NCI-H2227 (cell line): ENCODE results near the gene RALGPS1.
"Not testable (repeated sequence)": the region's sequence is repeated elsewhere in the genome, so short reads cannot be mapped to it uniquely, and the experiment has no call there.

Source experiments
- DNase-seq: peaks from one replicate; lab custom pipeline; 2025; ENCODE audit not compliant: unreplicated experiment; lab: John Stamatoyannopoulos, UW

Gene RALGPS1

GRCh38 chr9:126986506-126986951, 71.9 kb downstream of the RALGPS1 start:
- no peak for DNase-seq

DNA sequence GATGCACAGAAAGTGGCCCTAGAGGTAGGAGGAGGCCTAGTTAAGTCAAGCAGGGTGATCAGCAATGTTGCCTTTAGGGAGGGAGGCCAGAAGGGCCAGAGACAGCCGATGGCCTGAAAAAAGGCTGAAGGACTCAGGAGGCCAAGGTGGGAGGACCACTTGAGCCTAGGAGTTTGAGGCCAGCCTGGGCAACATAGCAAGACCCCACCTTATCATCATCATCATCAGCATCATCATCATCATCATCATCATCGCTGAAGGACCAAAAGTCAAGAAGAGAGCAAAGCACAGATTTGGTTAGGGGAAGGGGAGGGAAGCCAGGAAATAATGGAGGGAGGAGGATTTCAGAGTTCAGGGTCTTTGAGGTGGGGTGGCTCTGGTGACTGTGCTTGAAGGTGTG, 74.3 kb downstream of the RALGPS1 start:
- DNase-seq: no peak

DNA sequence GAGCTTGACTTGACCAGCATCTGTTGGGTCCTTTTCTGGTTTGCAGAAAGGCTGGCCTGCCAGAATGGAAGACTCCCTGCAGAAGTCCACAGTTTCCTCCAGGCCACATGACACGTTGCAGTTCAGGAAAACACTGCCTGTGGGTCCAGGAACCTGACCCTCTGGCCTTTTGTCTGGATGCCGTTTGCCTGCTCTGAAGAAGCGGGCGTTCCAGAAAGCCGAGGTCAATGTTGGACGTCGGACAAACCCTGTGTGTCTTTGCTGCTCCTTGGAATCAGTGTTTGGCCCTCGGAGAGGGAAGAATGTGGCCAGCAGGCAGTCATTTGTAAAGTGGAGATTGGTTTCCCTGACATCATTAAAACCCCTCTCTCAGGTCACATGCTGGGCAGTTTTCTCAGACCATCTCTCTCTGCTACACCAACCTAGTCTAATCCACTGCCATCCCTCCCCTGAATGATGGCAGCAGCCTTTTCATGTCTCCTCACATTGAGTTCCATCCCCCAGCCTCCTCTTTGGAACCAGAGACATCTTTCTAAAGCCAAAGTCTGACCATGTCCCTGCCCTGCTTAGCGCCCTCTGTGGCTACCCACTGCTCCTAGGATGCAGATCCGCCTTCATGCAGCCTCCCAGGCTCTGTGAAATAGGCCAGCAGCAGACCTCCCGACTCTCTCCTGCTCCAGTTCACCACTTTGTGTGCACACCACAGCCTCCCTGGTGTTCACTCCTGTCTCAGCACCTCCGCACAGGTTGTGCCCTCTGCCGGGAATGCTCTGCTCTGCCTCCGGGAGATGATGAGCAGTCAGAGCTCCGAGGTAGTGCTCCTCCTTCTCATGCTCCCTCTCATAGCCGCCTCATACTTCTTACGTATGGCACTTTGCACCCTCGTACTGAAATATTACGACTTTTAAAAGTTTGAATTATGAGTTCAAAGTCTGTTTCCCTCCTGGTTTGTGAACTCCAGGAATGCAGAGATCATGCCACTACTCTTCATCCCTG, 75.6 kb downstream of the RALGPS1 start:
- DNase-seq: no peak

DNA sequence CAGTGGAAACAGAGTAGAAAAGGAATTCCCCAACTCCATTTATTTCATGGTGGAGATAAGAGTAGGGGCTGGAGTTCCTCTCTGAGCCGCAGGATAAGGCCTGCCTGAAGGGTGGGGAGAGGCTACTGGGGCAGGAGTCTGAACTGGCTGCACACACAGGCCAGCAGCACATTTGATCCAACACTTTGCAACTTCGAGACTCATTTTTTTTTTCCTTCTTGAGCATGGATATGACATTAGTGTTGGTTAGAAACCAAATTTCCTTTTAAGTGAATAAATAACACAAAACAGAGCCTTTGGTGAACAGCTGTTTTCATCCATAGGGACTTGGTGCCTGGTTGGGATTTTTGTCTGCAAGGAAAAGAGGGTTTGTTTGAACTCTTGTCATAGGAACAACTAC, 76.6 kb downstream of the RALGPS1 start:
- no peak for DNase-seq

- DNase-seq: no peak
These were observed 77.8 kb downstream of the RALGPS1 start for GRCh38 chr9:126992427-126992826.

DNA sequence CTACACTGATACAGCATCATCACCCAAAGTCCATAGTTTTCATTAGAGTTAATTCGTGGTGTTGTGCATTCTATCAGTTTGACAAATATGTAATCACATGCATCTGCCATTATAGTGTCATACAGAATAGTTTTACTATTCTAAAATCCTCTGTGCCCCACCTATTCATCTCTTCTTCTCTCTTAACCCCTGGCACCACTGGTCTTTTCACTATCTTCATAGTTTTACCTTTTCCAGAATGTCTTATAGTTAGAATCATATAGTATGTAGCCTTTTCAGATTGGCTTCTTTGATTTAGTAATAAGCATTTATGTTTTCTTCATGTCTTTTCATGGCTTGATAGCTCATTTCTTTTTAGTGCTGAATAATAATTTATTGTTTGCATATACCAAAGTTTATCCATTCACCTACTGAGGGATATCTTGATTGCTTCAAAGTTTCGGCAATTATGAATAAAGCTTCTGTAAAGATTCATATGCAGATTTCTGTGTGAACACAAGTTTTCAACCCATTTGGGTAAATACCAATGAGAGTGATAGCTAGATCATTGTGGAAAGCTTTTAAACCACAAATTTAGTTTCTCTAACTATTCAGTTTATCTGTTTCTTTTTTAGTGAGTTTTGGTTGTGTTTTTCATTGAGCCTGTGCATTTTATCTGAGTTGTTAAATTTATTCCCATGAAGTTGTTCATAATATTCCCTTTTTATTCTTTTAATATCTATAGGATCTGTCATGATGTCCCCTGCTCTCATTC, 84.9 kb downstream of the RALGPS1 start:
- no peak for DNase-seq

- no peak for DNase-seq
These were observed 90.6 kb downstream of the RALGPS1 start for GRCh38 chr9:127004946-127005769.

- no peak for DNase-seq
These were observed 91.3 kb downstream of the RALGPS1 start for GRCh38 chr9:127005770-127006314.

DNA sequence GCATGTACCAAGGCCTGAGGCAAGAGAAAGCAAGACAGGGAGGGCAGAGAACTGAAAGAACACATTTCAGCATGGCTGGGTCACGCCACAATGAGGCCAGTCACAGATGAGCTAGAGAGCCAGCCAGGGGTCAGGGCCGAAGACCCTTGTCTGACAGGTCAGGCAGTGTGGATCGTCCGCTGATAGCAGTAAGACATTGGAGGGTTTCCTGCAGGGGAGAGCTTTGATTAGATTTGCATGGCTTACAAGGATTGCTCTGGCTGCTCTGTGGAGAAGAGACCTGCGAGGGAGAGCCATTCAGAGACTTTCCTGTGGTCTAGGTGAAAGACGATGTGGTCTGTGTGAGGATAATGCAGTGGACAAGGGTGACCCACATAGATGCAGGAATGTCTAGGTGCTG, 93.1 kb downstream of the RALGPS1 start:
- DNase-seq: no peak

DNA sequence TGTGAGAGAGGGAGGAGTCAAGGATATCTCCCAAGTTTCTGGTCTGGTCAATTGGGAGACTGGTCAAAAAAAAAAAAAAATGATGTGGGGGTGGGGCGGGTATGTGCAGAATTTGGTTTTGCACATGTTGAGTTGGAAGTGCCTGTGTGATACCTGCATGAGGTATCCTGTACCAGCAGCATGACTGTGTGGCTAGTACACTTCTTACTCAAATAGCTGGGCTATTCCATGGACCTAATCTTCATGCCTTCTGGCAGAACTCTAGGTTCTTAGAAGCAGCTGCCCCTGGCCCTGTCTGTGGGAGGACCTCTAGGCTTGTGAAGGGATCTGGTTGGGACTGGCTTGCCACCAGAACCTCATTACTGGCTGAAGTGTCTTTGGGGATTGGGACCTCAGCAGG, 93.5 kb downstream of the RALGPS1 start:
- DNase-seq: no peak

DNA sequence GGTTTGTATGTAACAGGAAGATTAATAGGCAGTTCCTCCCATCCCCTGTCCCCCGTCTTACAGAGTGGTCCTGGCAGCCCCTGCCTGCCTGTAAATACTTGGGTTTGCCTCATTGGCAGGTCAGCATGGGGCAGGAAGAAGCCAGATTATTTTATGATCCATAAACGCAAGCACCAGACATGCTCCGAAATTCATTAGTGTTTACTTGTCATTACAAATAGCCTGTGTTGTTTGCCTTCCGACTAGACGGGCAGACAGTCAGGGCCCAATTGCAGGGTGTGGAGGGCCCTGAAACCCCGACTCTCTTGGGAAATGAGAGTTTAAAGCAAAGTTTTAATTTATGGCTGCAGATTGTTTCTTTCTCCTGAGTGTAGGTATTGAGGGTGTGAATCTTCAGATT, 97.2 kb downstream of the RALGPS1 start:
- DNase-seq: no peak

GRCh38 chr9:127012250-127012649, 97.7 kb downstream of the RALGPS1 start:
- DNase-seq: no peak

GRCh38 chr9:127013597-127013996, 99.0 kb downstream of the RALGPS1 start:
- no peak for DNase-seq

- no peak for DNase-seq
These were observed 99.8 kb downstream of the RALGPS1 start for GRCh38 chr9:127014216-127014909.

GRCh38 chr9:127014910-127015540, 100.4 kb downstream of the RALGPS1 start:
- no peak for DNase-seq

DNA sequence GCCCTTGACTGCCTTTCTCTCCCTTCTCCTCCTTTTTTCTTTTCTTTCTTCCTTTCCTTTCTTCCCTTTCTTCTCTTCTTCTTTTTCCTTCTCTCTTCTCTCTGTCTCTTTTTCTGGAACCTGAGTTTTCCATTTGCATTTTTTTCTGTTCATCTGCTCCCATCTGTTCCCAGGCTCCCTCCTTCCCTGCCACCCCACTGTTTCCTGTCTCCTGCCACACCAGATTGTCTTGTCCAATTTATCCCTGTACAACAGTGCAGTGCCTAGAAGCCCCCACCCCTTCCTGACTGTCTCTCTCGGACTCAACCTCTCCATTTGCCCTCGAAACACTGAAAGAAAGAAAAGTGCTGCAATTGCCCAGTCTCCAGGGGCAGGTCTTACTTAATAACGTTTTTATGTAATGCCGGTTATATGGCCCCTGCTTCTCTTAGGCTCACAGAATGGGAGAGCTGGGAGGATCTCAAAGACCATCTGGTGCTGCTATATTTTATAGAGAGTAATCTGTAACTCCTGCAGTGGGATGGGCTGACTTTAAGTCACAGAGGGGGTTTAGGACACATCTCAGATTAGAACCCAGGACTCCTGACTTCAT, 101.4 kb downstream of the RALGPS1 start:
- no peak for DNase-seq

GRCh38 chr9:127017979-127018378, 103.4 kb downstream of the RALGPS1 start:
- DNase-seq: not testable (repeated sequence)

GRCh38 chr9:127018935-127019334, 104.4 kb downstream of the RALGPS1 start:
- DNase-seq: no peak

DNA sequence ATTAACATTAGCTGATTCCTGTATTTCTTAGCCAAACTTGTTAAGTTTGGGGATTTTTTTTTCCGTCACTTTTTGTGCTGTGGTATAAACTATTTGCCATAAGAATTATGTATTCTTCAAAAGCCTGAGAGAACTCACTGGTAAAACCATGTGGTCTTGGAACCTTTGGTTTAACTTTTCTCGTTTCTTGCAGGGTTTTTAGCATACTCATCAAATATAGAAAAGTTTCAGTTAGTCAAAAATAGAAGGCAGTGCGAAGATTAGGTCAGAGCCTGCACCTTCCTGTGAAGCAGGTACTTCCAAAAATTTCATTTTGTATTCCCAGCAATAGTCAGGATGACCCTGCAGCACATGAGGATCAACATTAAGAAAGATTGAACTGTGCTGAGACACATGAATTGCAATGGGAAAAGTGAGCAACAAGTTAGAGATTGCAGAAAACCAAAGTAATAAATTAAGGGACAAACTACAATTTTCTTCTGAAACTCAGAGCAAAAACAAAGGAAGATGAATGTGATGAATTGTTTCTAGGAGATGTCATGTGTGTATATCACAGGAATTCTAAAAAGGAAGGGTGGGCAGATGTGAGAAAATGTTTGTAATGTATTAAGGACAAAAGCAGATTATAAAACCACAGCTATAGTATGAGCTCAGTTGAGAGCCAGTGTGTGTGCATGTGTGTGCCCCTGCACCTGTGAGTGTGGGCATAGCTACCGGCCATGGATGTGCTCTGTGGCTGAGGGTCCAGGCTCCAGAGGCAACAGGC, 105.6 kb downstream of the RALGPS1 start:
- no peak for DNase-seq
